OCI-LY3 (cell line): ENCODE measurements around the gene SCLY.

Experiments used
- H2AFZ ChIP-seq: fragments of 200-600, 300-600 bp; shearing (Covaris generic); 2 replicates; pipeline ENCODE4 v1.6.0; 2014; ENCODE audit warnings: antibody characterized with exemption, low read depth, low read length
- H3K27ac ChIP-seq: fragments of 200-600, 300-600 bp; sonication (generic); 2 replicates; pipeline ENCODE4 v1.5.1; 2014; ENCODE audit warnings: mild to moderate bottlenecking, low read length, moderate library complexity, mixed read lengths
- H3K27me3 ChIP-seq: fragments of 200-600, 300-600 bp; sonication (generic); 2 replicates; pipeline ENCODE4 v1.6.1; 2014; ENCODE audit warnings: low read depth, low read length, mixed read lengths
- H3K36me3 ChIP-seq: fragments of 200-600, 300-600 bp; sonication (generic); replicated peaks from 2 replicates; pipeline ENCODE3; 2014; ENCODE audit warnings: low read depth, low read length, mixed read lengths
- H3K4me1 ChIP-seq: fragments of 300-600, 200-600 bp; sonication (generic); 2 replicates; pipeline ENCODE4 v1.6.1; 2014; ENCODE audit warnings: low read length, mixed read lengths
- H3K4me2 ChIP-seq: fragments of 200-600, 300-600 bp; sonication (generic); 2 replicates; pipeline ENCODE4 v1.6.1; 2014; ENCODE audit warnings: low read length, mixed read lengths
- H3K4me3 ChIP-seq: fragments of 300-600, 200-600 bp; sonication (generic); 2 replicates; pipeline ENCODE4 v1.5.1; 2014; ENCODE audit warnings: antibody characterized with exemption, mild to moderate bottlenecking, low read length, moderate library complexity
- H3K79me2 ChIP-seq: fragments of 300-600, 200-600 bp; shearing (Covaris generic); 2 replicates; pipeline ENCODE4 v1.6.1; 2014; ENCODE audit warnings: mild to moderate bottlenecking, low read length, mixed read lengths
- H3K9ac ChIP-seq: fragments of 300-600, 200-600 bp; shearing (Covaris generic); 2 replicates; pipeline ENCODE4 v1.6.0; 2014; ENCODE audit warnings: mild to moderate bottlenecking, low read length, moderate library complexity
- H3K9me3 ChIP-seq: fragments of 200-600, 300-600 bp; shearing (Covaris generic); 2 replicates; pipeline ENCODE4 v1.6.1; 2014; ENCODE audit warnings: low read length, mixed read lengths; ENCODE audit not compliant: insufficient read depth
- H4K20me1 ChIP-seq: fragments of 200-600, 300-600 bp; sonication (generic); 2 replicates; pipeline ENCODE4 v1.6.1; 2016; ENCODE audit warnings: low read length, mixed read lengths; ENCODE audit not compliant: insufficient read depth
- CTCF ChIP-seq: fragments of 200-600, 300-600 bp; sonication (generic); IDR thresholded peaks from 2 replicates; pipeline ENCODE4 v1.5.1; 2014; ENCODE audit warnings: antibody characterized with exemption, low read length, low read depth
- EZH2phosphoT487 ChIP-seq: fragments of 200-600 bp; shearing (Covaris generic); IDR thresholded peaks from 2 replicates; pipeline ENCODE4 v1.6.1; 2018; ENCODE audit warnings: antibody characterized with exemption, mixed run types, low read depth

Gene SCLY

GRCh38 chr2:238084761-238085160 is 24.0 kb downstream of the SCLY start:
- H3K36me3 ChIP-seq = peaks cover 9% of the 10 kb centered on the region
- no peak overlapping the region for H2AFZ ChIP-seq
- no peak overlapping the region for H3K27ac ChIP-seq
- H3K4me1 ChIP-seq = peaks cover 7% of the 10 kb centered on the region
- no peaks in the 10 kb centered on the region for H3K79me2 ChIP-seq
- no peak overlapping the region for H3K9ac ChIP-seq
- H3K4me2 ChIP-seq = no peak overlapping the region
- no peaks in the 10 kb centered on the region for H3K27me3 ChIP-seq
- TF ChIP-seq EZH2phosphoT487 (no peak), CTCF (no peak)
- no peak overlapping the region for H3K4me3 ChIP-seq
- H4K20me1 ChIP-seq = no peaks in the 10 kb centered on the region
- no peaks in the 10 kb centered on the region for H3K9me3 ChIP-seq

DNA sequence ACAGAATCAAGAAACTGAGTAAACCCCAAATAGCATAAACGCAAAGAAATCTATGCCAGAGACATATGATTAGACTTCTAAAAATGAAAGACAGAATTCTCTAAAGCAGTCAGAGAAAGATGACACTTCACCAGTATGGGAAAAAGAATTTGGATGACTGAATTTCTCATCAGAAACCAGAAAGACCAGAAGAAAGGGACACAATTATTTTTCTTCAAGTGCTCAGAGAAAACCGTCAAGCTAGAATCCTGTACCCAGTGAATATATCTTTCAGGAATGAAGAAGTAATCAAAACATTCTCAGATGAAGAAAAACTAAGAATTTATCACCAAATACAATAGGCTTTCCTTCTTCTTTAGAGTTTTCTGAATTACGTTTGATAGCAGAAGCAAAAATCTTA is 25.1 kb downstream of the SCLY start:
- peaks cover 9% of the 10 kb centered on the region for H3K36me3 ChIP-seq
- no peak overlapping the region for H3K9ac ChIP-seq
- no peak overlapping the region for H2AFZ ChIP-seq
- no peaks in the 10 kb centered on the region for H3K9me3 ChIP-seq
- no peaks in the 10 kb centered on the region for H3K27me3 ChIP-seq
- H3K27ac ChIP-seq = no peak overlapping the region
- H3K79me2 ChIP-seq = no peaks in the 10 kb centered on the region
- no peak overlapping the region for H3K4me3 ChIP-seq
- H3K4me1 ChIP-seq = peaks cover 7% of the 10 kb centered on the region
- no peak for TF ChIP-seq CTCF
- no peak for TF ChIP-seq EZH2phosphoT487
- H4K20me1 ChIP-seq = no peaks in the 10 kb centered on the region
- no peak overlapping the region for H3K4me2 ChIP-seq

DNA sequence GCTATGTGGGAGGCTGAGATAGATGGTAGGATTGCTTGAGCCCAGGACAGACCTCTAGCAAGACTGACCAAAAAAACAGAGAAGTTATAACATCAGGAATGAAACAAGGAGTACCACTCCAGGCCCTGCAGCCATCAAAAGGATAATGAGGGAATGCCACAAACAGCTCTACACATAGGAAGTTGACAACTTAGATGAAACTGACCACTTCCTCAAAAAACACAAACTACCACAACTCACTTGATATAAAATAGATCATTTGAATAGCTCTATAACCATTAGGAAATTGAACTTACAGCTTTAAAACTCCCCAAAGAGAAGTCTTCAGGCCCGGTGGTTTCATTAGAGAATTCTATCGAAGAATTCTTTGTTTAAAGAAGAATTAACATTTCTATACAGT is 26.4 kb downstream of the SCLY start:
- Histone ChIP-seq H3K4me2 (no peak overlapping the region), H2AFZ (no peak overlapping the region), H3K27me3 (no peaks in the 10 kb centered on the region), H3K27ac (no peak overlapping the region), H3K9ac (no peak overlapping the region), H3K79me2 (no peaks in the 10 kb centered on the region), H4K20me1 (no peaks in the 10 kb centered on the region), H3K4me1 (peaks cover 7% of the 10 kb centered on the region), H3K36me3 (peaks cover 5% of the 10 kb centered on the region), H3K9me3 (no peaks in the 10 kb centered on the region), H3K4me3 (no peak overlapping the region)
- TF ChIP-seq CTCF (no peak), EZH2phosphoT487 (no peak)

GRCh38 chr2:238090887-238091286 is 30.1 kb downstream of the SCLY start:
- Histone ChIP-seq H3K9ac (no peak overlapping the region), H3K4me2 (no peak overlapping the region), H3K9me3 (no peaks in the 10 kb centered on the region), H4K20me1 (no peaks in the 10 kb centered on the region), H2AFZ (no peak overlapping the region), H3K36me3 (no peaks in the 10 kb centered on the region), H3K27me3 (no peaks in the 10 kb centered on the region), H3K4me1 (peaks cover 7% of the 10 kb centered on the region), H3K27ac (no peak overlapping the region), H3K79me2 (no peaks in the 10 kb centered on the region), H3K4me3 (no peak overlapping the region)
- TF ChIP-seq EZH2phosphoT487 (no peak), CTCF (no peak)
